OCI-LY1 (cell line): ENCODE measurements around the gene TMEM256.

ENCODE experiments used
- H2AFZ ChIP-seq: fragments of 200-600 bp; sonication (generic), shearing (Covaris generic); 2 replicates; pipeline ENCODE4 v1.6.0; 2014; ENCODE audit warnings: antibody characterized with exemption, mild to moderate bottlenecking, low read length
- H3F3A ChIP-seq: fragments of 200-600 bp; sonication (generic), shearing (Covaris generic); 2 replicates; pipeline ENCODE4 v1.6.0; 2014; ENCODE audit warnings: mild to moderate bottlenecking, antibody characterized with exemption, low read length, moderate library complexity; ENCODE audit not compliant: insufficient read depth
- H3K27ac ChIP-seq: fragments of 200-600 bp; sonication (generic); 2 replicates; pipeline ENCODE4 v1.5.1; 2014; ENCODE audit warnings: low read length, mixed run types, mild to moderate bottlenecking, low read depth; ENCODE audit not compliant: poor library complexity, severe bottlenecking
- H3K27me3 ChIP-seq: fragments of 200-600 bp; sonication (generic); 2 replicates; pipeline ENCODE4 v1.6.0; 2014; ENCODE audit warnings: antibody characterized with exemption, mild to moderate bottlenecking, low read length, moderate library complexity; ENCODE audit not compliant: insufficient read depth
- H3K36me3 ChIP-seq: fragments of 200-600 bp; sonication (generic); 2 replicates; pipeline ENCODE4 v1.6.1; 2014; ENCODE audit warnings: mild to moderate bottlenecking, antibody characterized with exemption, low read length, moderate library complexity, mixed read lengths; ENCODE audit not compliant: insufficient read depth
- H3K4me1 ChIP-seq: fragments of 200-600 bp; sonication (generic); 2 replicates; pipeline ENCODE4 v1.5.1; 2014; ENCODE audit warnings: mild to moderate bottlenecking, low read length, moderate library complexity; ENCODE audit not compliant: insufficient read depth, severe bottlenecking
- H3K4me2 ChIP-seq: fragments of 200-600 bp; sonication (generic), shearing (Covaris generic); 2 replicates; pipeline ENCODE4 v1.6.1; 2014; ENCODE audit warnings: low read length
- H3K4me3 ChIP-seq: fragments of 200-600 bp; sonication (generic); 2 replicates; pipeline ENCODE4 v1.5.1; 2014; ENCODE audit warnings: low read length, low read depth, mild to moderate bottlenecking, mixed read lengths; ENCODE audit not compliant: poor library complexity, severe bottlenecking
- H3K79me2 ChIP-seq: fragments of 200-600 bp; shearing (Covaris generic); 2 replicates; pipeline ENCODE4 v1.6.1; 2016; ENCODE audit warnings: mixed run types, low read length, mixed read lengths; ENCODE audit not compliant: insufficient read depth
- H3K9ac ChIP-seq: fragments of 200-600 bp; sonication (generic), shearing (Covaris generic); 2 replicates; pipeline ENCODE4 v1.6.1; 2014; ENCODE audit warnings: mild to moderate bottlenecking, low read length, mixed read lengths
- H3K9me2 ChIP-seq: fragments of 200-600 bp; sonication (generic), shearing (Covaris generic); 2 replicates; pipeline ENCODE4 v1.6.1; 2014; ENCODE audit warnings: low read depth, mild to moderate bottlenecking, low read length, mixed read lengths
- H3K9me3 ChIP-seq: fragments of 200-600 bp; shearing (Covaris generic); 2 replicates; pipeline ENCODE4 v1.6.1; 2014; ENCODE audit warnings: low read length, mixed read lengths
- H4K20me1 ChIP-seq: fragments of 200-600 bp; sonication (generic), shearing (Covaris generic); 2 replicates; pipeline ENCODE4 v1.6.0; 2016; ENCODE audit warnings: mild to moderate bottlenecking, low read length; ENCODE audit not compliant: insufficient read depth
- CTCF ChIP-seq: fragments of 200-600 bp; sonication (generic), shearing (Covaris generic); IDR thresholded peaks from 2 replicates; pipeline ENCODE4 v1.5.1; 2017; ENCODE audit warnings: mild to moderate bottlenecking, antibody characterized with exemption, low read length, moderate library complexity, mixed read lengths
- EZH2 ChIP-seq: fragments of 200-600 bp; sonication (generic), shearing (Covaris generic); IDR thresholded peaks from 2 replicates; pipeline ENCODE4 v1.8.0; 2017; ENCODE audit warnings: borderline replicate concordance, mixed run types, mild to moderate bottlenecking, antibody characterized with exemption, low read length, moderate library complexity, mixed read lengths

Gene TMEM256

GRCh38 chr17:7404737-7405349, 946 bp upstream of the TMEM256 start:
- Histone ChIP-seq H3K4me2 (peak overlapping the region; percentile 65), H3K9me3 (no peaks in the 10 kb centered on the region), H3K27me3 (peaks cover 9% of the 10 kb centered on the region), H3K9me2 (no peaks in the 10 kb centered on the region), H3K4me1 (peaks cover 15% of the 10 kb centered on the region), H3F3A (0 out of 2 replicates have a peak, but pooled peaks cover 3% of the 10 kb centered on the region), H3K4me3 (peak overlapping the region; percentile 77), H3K79me2 (no peaks in the 10 kb centered on the region), H3K36me3 (no peaks in the 10 kb centered on the region), H3K9ac (peak overlapping the region; percentile 48; the same call in 1 of the 2 replicates), H3K27ac (no peak overlapping the region), H2AFZ (no peak overlapping the region), H4K20me1 (no peaks in the 10 kb centered on the region)
- TF ChIP-seq EZH2 (no peak), CTCF (no peak)

GRCh38 chr17:7403727-7403976, 245 bp downstream of the TMEM256 start:
- Histone ChIP-seq H3K4me2 (peak overlapping the region; percentile 85), H4K20me1 (no peaks in the 10 kb centered on the region), H3K9ac (peak overlapping the region; percentile 78), H3K27ac (no peak overlapping the region), H3K9me2 (no peaks in the 10 kb centered on the region), H3K4me1 (peaks cover 15% of the 10 kb centered on the region), H3K27me3 (peaks cover 9% of the 10 kb centered on the region), H3F3A (0 out of 2 replicates have a peak, but pooled peaks cover 3% of the 10 kb centered on the region), H3K36me3 (no peaks in the 10 kb centered on the region), H3K9me3 (no peaks in the 10 kb centered on the region), H2AFZ (no peak overlapping the region), H3K4me3 (peak overlapping the region; percentile 77), H3K79me2 (no peaks in the 10 kb centered on the region)
- TF ChIP-seq EZH2: no peak

GRCh38 chr17:7403043-7403726, 712 bp downstream of the TMEM256 start:
- H3K27me3 ChIP-seq: peaks cover 9% of the 10 kb centered on the region
- 0 out of 2 replicates have a peak, but pooled peaks cover 3% of the 10 kb centered on the region for H3F3A ChIP-seq
- H3K9me3 ChIP-seq: no peaks in the 10 kb centered on the region
- H4K20me1 ChIP-seq: no peaks in the 10 kb centered on the region
- no peak overlapping the region for H3K27ac ChIP-seq
- H3K9ac ChIP-seq: peak overlapping the region; percentile 78
- H3K36me3 ChIP-seq: no peaks in the 10 kb centered on the region
- H3K4me1 ChIP-seq: peaks cover 15% of the 10 kb centered on the region
- H3K79me2 ChIP-seq: no peaks in the 10 kb centered on the region
- H3K4me2 ChIP-seq: peak overlapping the region; percentile 85
- peak overlapping the region; percentile 77 for H3K4me3 ChIP-seq
- H3K9me2 ChIP-seq: no peaks in the 10 kb centered on the region
- H2AFZ ChIP-seq: no peak overlapping the region
- TF ChIP-seq CTCF (no peak), EZH2 (no peak)

- Histone ChIP-seq H3K27me3 (no peaks in the 10 kb centered on the region), H3K9ac (no peak overlapping the region), H3K9me2 (no peaks in the 10 kb centered on the region), H3K9me3 (no peaks in the 10 kb centered on the region), H3F3A (no peaks in the 10 kb centered on the region), H3K4me1 (peaks cover 18% of the 10 kb centered on the region), H4K20me1 (no peaks in the 10 kb centered on the region), H3K27ac (no peak overlapping the region), H3K4me2 (no peak overlapping the region), H3K36me3 (no peaks in the 10 kb centered on the region), H2AFZ (no peak overlapping the region), H3K79me2 (no peaks in the 10 kb centered on the region), H3K4me3 (no peak overlapping the region)
- TF ChIP-seq CTCF: no peak
- TF ChIP-seq EZH2: no peak
Measured at GRCh38 chr17:7398612-7399011, 5.3 kb downstream of the TMEM256 start.
